WTC11 (cell line): Measurements from ENCODE around the gene SARS1. TPM values are rescaled to one million over a fixed set of nuclear protein-coding genes. Genes with fewer than 3 reads are reported as not detected.
A peak's percentile ranks its signal among the peaks of the same experiment; 100 is the strongest.

Source experiments
- ATAC-seq: fragments of 200-7000 bp; cut with Tn5 transposase; 2 replicates; pipeline ENCODE4 v1.10.0; 2021; ENCODE audit warnings: mild to moderate bottlenecking, moderate library complexity
- CTCF ChIA-PET: fragments of 300-600 bp; sonication (Branson Sonifier 250); formaldehyde crosslinking; loops from one replicate; lab custom pipeline; 2021; ENCODE audit warnings: antibody characterized with exemption; lab: Charles Lee
- POLR2A ChIA-PET: fragments of 350-600 bp; sonication (Branson Sonifier 250); formaldehyde crosslinking; loops from one replicate; lab custom pipeline; 2021; ENCODE audit warnings: antibody characterized with exemption; lab: Charles Lee
- DNase-seq: peaks from one replicate; pipeline ENCODE4 v3.0.0; 2021; ENCODE audit warnings: low spot score
- H3K27ac Mint-ChIP-seq: 2 replicates; pipeline ENCODE4 v1.8.0; 2021; ENCODE audit warnings: mixed read lengths
- H3K27me3 Mint-ChIP-seq: 2 replicates; pipeline ENCODE4 v1.8.0; 2021; ENCODE audit warnings: low read depth, mild to moderate bottlenecking, moderate library complexity, mixed read lengths
- H3K36me3 Mint-ChIP-seq: 2 replicates; pipeline ENCODE4 v1.8.0; 2021; ENCODE audit warnings: mixed read lengths
- H3K4me1 Mint-ChIP-seq: 2 replicates; pipeline ENCODE4 v1.8.0; 2022; ENCODE audit warnings: mixed read lengths
- H3K4me3 Mint-ChIP-seq: 2 replicates; pipeline ENCODE4 v1.8.0; 2021; ENCODE audit warnings: mild to moderate bottlenecking, moderate library complexity, mixed read lengths
- H3K9me3 Mint-ChIP-seq: 2 replicates; pipeline ENCODE4 v1.8.0; 2021; ENCODE audit warnings: mixed read lengths
- ATF1 ChIP-seq: sonication (generic); formaldehyde crosslinking; IDR thresholded peaks from 2 replicates; pipeline ENCODE4 v1.8.1; 2023; ENCODE audit warnings: mild to moderate bottlenecking, moderate library complexity, missing genetic modification reagents
- CBFB ChIP-seq: sonication (generic); formaldehyde crosslinking; IDR thresholded peaks from 2 replicates; pipeline ENCODE4 v1.8.1; 2022; ENCODE audit warnings: mild to moderate bottlenecking, low read depth, missing genetic modification reagents
- CREM ChIP-seq: sonication (generic); formaldehyde crosslinking; IDR thresholded peaks from 2 replicates; pipeline ENCODE4 v1.8.1; 2022; ENCODE audit warnings: mild to moderate bottlenecking, missing genetic modification reagents, moderate library complexity
- CTCF ChIP-seq: fragments of 200-600 bp; IDR thresholded peaks from 2 replicates; pipeline ENCODE4 v1.8.0; 2022; ENCODE audit warnings: antibody characterized with exemption
- E2F5 ChIP-seq: sonication (generic); formaldehyde crosslinking; IDR thresholded peaks from 2 replicates; pipeline ENCODE4 v1.8.1; 2022; ENCODE audit warnings: mild to moderate bottlenecking, moderate library complexity, missing genetic modification reagents
- GABPB1 ChIP-seq: sonication (generic); formaldehyde crosslinking; IDR thresholded peaks from 2 replicates; pipeline ENCODE4 v1.8.1; 2023; ENCODE audit warnings: mild to moderate bottlenecking, missing genetic modification reagents
- HMGA2 ChIP-seq: fragments of 250-450 bp; sonication (Bioruptor Pico); IDR thresholded peaks from 2 replicates; pipeline ENCODE4 v1.4.0; 2021; ENCODE audit warnings: mild to moderate bottlenecking, moderate library complexity
- IRF1 ChIP-seq: sonication (generic); formaldehyde crosslinking; IDR thresholded peaks from 2 replicates; pipeline ENCODE4 v1.8.0; 2023; ENCODE audit warnings: missing genetic modification reagents
- JUN ChIP-seq: sonication (generic); formaldehyde crosslinking; IDR thresholded peaks from 2 replicates; pipeline ENCODE4 v1.8.0; 2023; ENCODE audit warnings: mild to moderate bottlenecking, missing genetic modification reagents
- NFE2L1 ChIP-seq: sonication (generic); formaldehyde crosslinking; IDR thresholded peaks from 2 replicates; pipeline ENCODE4 v1.8.1; 2023; ENCODE audit warnings: missing genetic modification reagents
- NFYB ChIP-seq: sonication (generic); formaldehyde crosslinking; conservative IDR thresholded peaks from 2 replicates; pipeline ENCODE4 v1.8.0; 2022; ENCODE audit warnings: low read depth, missing genetic modification reagents
- PRDM15 ChIP-seq: sonication (generic); formaldehyde crosslinking; IDR thresholded peaks from 2 replicates; pipeline ENCODE4 v1.8.0; 2022; ENCODE audit warnings: missing genetic modification reagents
- SP1 ChIP-seq: sonication (generic); formaldehyde crosslinking; conservative IDR thresholded peaks from 2 replicates; pipeline ENCODE4 v1.8.1; 2022; ENCODE audit warnings: missing genetic modification reagents
- USF1 ChIP-seq: sonication (generic); formaldehyde crosslinking; IDR thresholded peaks from 2 replicates; pipeline ENCODE4 v1.8.0; 2022; ENCODE audit warnings: mild to moderate bottlenecking, missing genetic modification reagents
- ZNF671 ChIP-seq: fragments of 250-450 bp; sonication (Bioruptor Pico); IDR thresholded peaks from 2 replicates; pipeline ENCODE4 v1.8.0; 2021; ENCODE audit warnings: mild to moderate bottlenecking
- total RNA-seq: library from RNA; stranded (reverse); gene quantifications from 3 replicates; pipeline ENCODE4 v1.2.3, GENCODE V29; 2021

SARS1 gene
- total RNA-seq, 1 experiment from 2014 or later, result 149 TPM

- Mint-ChIP-seq H3K27me3 (no peaks in the 10 kb centered on the region; the same call in 1 of the 2 replicates), H3K4me3 (no peak overlapping the region)
These were observed 19.8 kb upstream of the SARS1 start for GRCh38 chr1:109193653-109194590.

DNA sequence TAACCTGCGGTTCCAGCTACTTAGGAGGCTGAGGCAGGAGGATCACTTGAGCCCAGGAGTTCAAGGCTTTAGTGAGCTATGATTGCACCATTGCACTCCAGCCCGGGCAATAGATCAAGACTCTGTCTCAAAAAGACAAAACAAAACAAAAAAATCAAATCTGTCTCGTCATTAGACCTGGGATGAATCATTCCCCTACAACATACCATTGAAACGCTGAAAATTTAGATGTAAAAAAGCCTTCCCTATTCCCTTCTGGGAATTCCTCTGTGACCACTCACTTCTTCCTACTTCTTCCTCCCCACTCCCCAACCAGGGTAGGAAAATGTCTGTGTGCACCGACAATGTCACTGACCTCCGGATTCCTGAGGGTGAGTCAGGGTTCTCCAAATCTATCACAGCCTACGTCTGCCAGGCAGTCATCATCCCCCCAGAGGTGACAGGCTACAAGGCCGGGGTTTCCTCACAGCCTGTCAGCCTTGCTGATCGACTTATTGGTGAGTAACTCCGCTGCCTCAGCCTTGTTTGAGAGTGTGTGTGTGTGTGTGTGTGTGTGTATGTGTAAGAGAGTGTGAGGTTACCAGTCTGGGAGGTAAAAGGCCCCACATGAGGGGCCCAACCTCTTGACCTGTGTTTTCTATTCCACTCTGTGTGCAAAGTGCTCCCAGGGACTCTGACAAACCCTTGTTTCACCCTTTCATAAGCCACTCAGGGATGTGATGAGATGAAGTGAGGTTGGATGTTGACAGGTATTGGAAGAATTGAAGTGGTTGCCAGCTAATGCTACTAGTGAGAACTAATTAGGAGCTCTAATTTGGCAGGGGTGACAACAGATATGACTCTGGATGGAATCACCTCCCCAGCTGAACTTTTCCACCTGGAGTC lies 16.3 kb upstream of the SARS1 start:
- DNase-seq (no peak), ATAC-seq (no peak)
- Mint-ChIP-seq H3K27me3 (no peaks in the 10 kb centered on the region), H3K36me3 (no peaks in the 10 kb centered on the region), H3K4me1 (peaks cover 3% of the 10 kb centered on the region; the same call in 1 of the 2 replicates), H3K9me3 (no peaks in the 10 kb centered on the region), H3K27ac (no peak overlapping the region), H3K4me3 (no peak overlapping the region)
- POLR2A ChIA-PET, result interaction anchor here (0.6 to 1.3 kb wide), 2 partner anchors 8 to 52 kb away, joined by 3 read pairs; partner anchors contain the start of gene CELSR2
- CTCF ChIA-PET, result interaction anchor here (1.6 kb wide), 1 partner anchor 85 kb away, joined by 4 read pairs; the partner anchor contains the start of gene PSRC1
- TF ChIP-seq IRF1 (CRISPR knock-in tag) (no peak), GABPB1 (peak; percentile 49; the same call in 1 of the 2 replicates)

More at GRCh38 chr1:109193653-109194590, 19.8 kb upstream of the SARS1 start:
- peaks cover 3% of the 10 kb centered on the region for H3K4me1 Mint-ChIP-seq
- no peaks in the 10 kb centered on the region for H3K9me3 Mint-ChIP-seq
- TF ChIP-seq CTCF (peak; percentile 70), HMGA2 (CRISPR knock-in tag) (no peak)
- peak; percentile 71 for ATAC-seq
- ChIA-PET POLR2A (interaction anchor here (1.0 kb wide), 1 partner anchor 20 kb away, joined by 3 read pairs; the partner anchor contains the start of gene SARS1), CTCF (interaction anchor here (0.6 to 3.4 kb wide), 27 partner anchors 10 to 112 kb away, joined by 3 to 23 read pairs (median 4); partner anchors contain the start of genes MYBPHL and SARS1)
- peak; percentile 78 for DNase-seq
- no peak overlapping the region for H3K27ac Mint-ChIP-seq
- H3K36me3 Mint-ChIP-seq, result no peaks in the 10 kb centered on the region

- H3K36me3 Mint-ChIP-seq, result no peaks in the 10 kb centered on the region
- TF ChIP-seq SP1 (CRISPR knock-in tag) (no peak), USF1 (CRISPR knock-in tag) (no peak), ZNF671 (CRISPR knock-in tag) (no peak), NFE2L1 (no peak), NFYB (CRISPR knock-in tag) (no peak), JUN (CRISPR knock-in tag) (no peak), ATF1 (no peak), CREM (CRISPR knock-in tag) (no peak), IRF1 (CRISPR knock-in tag) (no peak), CBFB (CRISPR knock-in tag) (no peak), E2F5 (CRISPR knock-in tag) (no peak), GABPB1 (no peak), CTCF (no peak), PRDM15 (CRISPR knock-in tag) (no peak)
- TF ChIP-seq, all 79 proteins: peak for 0
- no peaks in the 10 kb centered on the region for H3K9me3 Mint-ChIP-seq
- no peaks in the 10 kb centered on the region for H3K27me3 Mint-ChIP-seq
- H3K27ac Mint-ChIP-seq, result no peak overlapping the region
- DNase-seq (no peak), ATAC-seq (no peak)
- CTCF ChIA-PET, result interaction anchor here (1.0 to 2.1 kb wide), 4 partner anchors 8 to 85 kb away, joined by 3 to 6 read pairs (median 4); partner anchors contain the start of gene PSRC1
- H3K4me1 Mint-ChIP-seq, result peaks cover 3% of the 10 kb centered on the region; the same call in 1 of the 2 replicates
- H3K4me3 Mint-ChIP-seq, result no peak overlapping the region
- POLR2A ChIA-PET, result no interaction called here
These were observed 15.5 kb upstream of the SARS1 start for GRCh38 chr1:109198043-109198695.
